C4-2B (cell line): ENCODE data around the gene GPR26.
"Not testable (repeated sequence)": the region's sequence is repeated elsewhere in the genome, so short reads cannot be mapped to it uniquely, and the experiment has no call there.

ENCODE experiments used
- CTCF ChIP-seq: fragments of 450-650 bp; conservative IDR thresholded peaks from 2 replicates; pipeline ENCODE4 v1.5.1; 2017; ENCODE audit warnings: mild to moderate bottlenecking
- ZFX ChIP-seq: fragments of 450-650 bp; IDR thresholded peaks from 2 replicates; pipeline ENCODE4 v1.6.1; 2017

GRCh38 chr10:123736917-123737316, 70.8 kb downstream of the GPR26 start:
- TF ChIP-seq CTCF, ZFX: not testable (repeated sequence)
